Sigmoid colon (tissue), 4 donors: ENCODE results near the gene RAD9A.

Source experiments
- POLR2AphosphoS5 ChIP-seq, 4 donors: sonication (generic); formaldehyde crosslinking; IDR thresholded peaks; one replicate each; pipeline ENCODE4 v1.6.1; 2017; ENCODE audit warnings: antibody characterized with exemption in 4 of 4
- TF ChIP-seq, protein P1 (sequence below), 4 experiments: fragments of 450-650 bp in 3 of 4; fragments of 200-600 bp in 1 of 4; IDR thresholded peaks; one replicate each; pipeline ENCODE4 v1.5.1; 2016 to 2019; ENCODE audit warnings: antibody characterized with exemption in 4 of 4, mild to moderate bottlenecking in 3 of 4, moderate library complexity in 2 of 4

DNA sequence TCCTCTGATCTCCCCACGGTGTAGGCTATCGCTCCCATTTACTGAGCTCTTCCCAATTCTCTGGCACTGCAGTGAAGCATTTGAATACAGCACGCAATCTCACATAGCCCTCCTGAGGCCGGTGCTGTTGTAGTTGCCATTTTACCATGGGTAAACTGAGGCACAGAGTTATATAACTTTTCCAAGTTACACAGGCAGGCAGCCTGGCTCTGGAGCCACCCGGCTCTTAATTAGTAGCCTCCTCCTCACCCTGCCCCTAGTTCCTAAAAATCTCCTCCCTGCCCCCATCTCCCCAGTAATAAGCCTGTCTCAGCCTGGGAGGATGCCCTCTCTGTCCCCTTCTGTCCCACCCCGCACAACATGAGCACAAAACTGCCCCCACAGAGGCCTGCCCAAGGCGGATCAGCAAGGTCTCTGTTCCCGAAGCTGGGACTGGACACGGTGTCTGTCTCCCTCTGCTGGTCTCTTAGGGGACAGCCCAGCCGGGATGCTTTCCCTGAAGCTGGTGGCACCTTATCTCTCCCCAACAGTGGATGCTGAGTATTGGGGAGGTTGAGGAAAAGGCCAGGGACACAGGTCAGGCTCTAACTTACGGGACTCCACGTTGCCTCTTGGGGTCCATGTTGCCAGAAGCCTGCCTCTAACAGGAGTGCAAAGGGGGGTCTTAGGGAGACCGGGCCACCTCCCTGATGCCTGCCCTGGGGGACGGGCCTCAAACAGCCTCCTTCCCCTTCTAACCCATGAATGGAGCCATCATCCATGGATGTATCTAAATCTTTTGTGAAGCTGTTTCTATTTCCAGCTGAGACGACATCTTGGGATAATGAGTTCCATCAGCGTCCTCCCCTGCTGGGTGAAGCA, 9.3 kb upstream of the RAD9A start:
- TF ChIP-seq, protein P1, sequence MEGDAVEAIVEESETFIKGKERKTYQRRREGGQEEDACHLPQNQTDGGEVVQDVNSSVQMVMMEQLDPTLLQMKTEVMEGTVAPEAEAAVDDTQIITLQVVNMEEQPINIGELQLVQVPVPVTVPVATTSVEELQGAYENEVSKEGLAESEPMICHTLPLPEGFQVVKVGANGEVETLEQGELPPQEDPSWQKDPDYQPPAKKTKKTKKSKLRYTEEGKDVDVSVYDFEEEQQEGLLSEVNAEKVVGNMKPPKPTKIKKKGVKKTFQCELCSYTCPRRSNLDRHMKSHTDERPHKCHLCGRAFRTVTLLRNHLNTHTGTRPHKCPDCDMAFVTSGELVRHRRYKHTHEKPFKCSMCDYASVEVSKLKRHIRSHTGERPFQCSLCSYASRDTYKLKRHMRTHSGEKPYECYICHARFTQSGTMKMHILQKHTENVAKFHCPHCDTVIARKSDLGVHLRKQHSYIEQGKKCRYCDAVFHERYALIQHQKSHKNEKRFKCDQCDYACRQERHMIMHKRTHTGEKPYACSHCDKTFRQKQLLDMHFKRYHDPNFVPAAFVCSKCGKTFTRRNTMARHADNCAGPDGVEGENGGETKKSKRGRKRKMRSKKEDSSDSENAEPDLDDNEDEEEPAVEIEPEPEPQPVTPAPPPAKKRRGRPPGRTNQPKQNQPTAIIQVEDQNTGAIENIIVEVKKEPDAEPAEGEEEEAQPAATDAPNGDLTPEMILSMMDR (IDR thresholded peaks at IDR 0.05): peak; percentile 98 to 99 (median 98)
- TF ChIP-seq POLR2AphosphoS5 (IDR thresholded peaks at IDR 0.05): no peak
